Activated CD8-positive, alpha-beta T cell treated with anti-CD3 and anti-CD28 coated beads for 36 hours (primary cell): ENCODE results near the gene CS. TPM values are rescaled to one million over a fixed set of nuclear protein-coding genes. Genes with fewer than 3 reads are reported as not detected.
"Not testable (repeated sequence)": the region's sequence is repeated elsewhere in the genome, so short reads cannot be mapped to it uniquely, and the experiment has no call there.

Experiments
- ATAC-seq: fragments of 200-7000 bp; cut with Tn5 transposase; one replicate; pipeline ENCODE4 v1.10.0; 2021; ENCODE audit warnings: mild to moderate bottlenecking, moderate library complexity
- CTCF ChIA-PET: fragments of 350-600 bp; sonication (Branson Sonifier 250); formaldehyde crosslinking; loops from one replicate; lab custom pipeline; 2021; ENCODE audit warnings: antibody characterized with exemption; lab: Charles Lee
- POLR2A ChIA-PET: fragments of 350-600 bp; sonication (Branson Sonifier 250); formaldehyde crosslinking; loops from one replicate; lab custom pipeline; 2021; ENCODE audit warnings: antibody characterized with exemption; lab: Charles Lee
- DNase-seq: peaks from one replicate; pipeline ENCODE4 v3.0.0-alpha.2; 2020
- H3K27ac Mint-ChIP-seq: one replicate; pipeline ENCODE4 v1.8.0; 2021; ENCODE audit warnings: mild to moderate bottlenecking, mixed read lengths
- H3K27me3 Mint-ChIP-seq: one replicate; pipeline ENCODE4 v1.8.0; 2021; ENCODE audit warnings: mixed read lengths
- H3K36me3 Mint-ChIP-seq: one replicate; pipeline ENCODE4 v1.8.0; 2021; ENCODE audit warnings: low read depth, mixed read lengths
- H3K4me1 Mint-ChIP-seq: one replicate; pipeline ENCODE4 v1.8.0; 2021; ENCODE audit warnings: low read depth, mixed read lengths
- H3K4me3 Mint-ChIP-seq: one replicate; pipeline ENCODE4 v1.8.0; 2021; ENCODE audit warnings: mild to moderate bottlenecking, moderate library complexity, mixed read lengths
- H3K9me3 Mint-ChIP-seq: one replicate; pipeline ENCODE4 v1.8.0; 2021; ENCODE audit warnings: mixed read lengths
- CTCF ChIP-seq: fragments of 200-600 bp; IDR thresholded peaks from one replicate; pipeline ENCODE4 v1.8.0; 2022; ENCODE audit warnings: antibody characterized with exemption, mild to moderate bottlenecking
- intact Hi-C: fragments of 100-400 bp; cut with micrococcal nuclease; formaldehyde crosslinking; loops from one replicate; pipeline ENCODE4 v1.10.0; 2022
- total RNA-seq, 2 experiments: library from RNA; stranded (reverse); gene quantifications; one replicate each; pipeline ENCODE4 v1.2.3, GENCODE V29; 2021

CS gene
- total RNA-seq, 2 experiments from 2014 or later, result 292 to 297 TPM

- no peaks in the 10 kb centered on the region for H3K9me3 Mint-ChIP-seq
- peaks cover 38% of the 10 kb centered on the region for H3K36me3 Mint-ChIP-seq
- H3K27ac Mint-ChIP-seq, result no peak overlapping the region
- H3K4me1 Mint-ChIP-seq, result peaks cover 26% of the 10 kb centered on the region
- no peak for TF ChIP-seq CTCF
- POLR2A ChIA-PET, result interaction anchor here (0.6 to 2.4 kb wide), 4 partner anchors 9 to 128 kb away, joined by 3 to 11 read pairs (median 4); partner anchors contain the start of gene COQ10A
- DNase-seq (no peak), ATAC-seq (no peak)
- no peak overlapping the region for H3K4me3 Mint-ChIP-seq
- CTCF ChIA-PET, result interaction anchor here (1.7 kb wide), 1 partner anchor 18 kb away, joined by 5 read pairs; no protein-coding TSS in a partner anchor
- intact Hi-C loops, result no loop called here
- no peaks in the 10 kb centered on the region for H3K27me3 Mint-ChIP-seq
These were observed 11.3 kb downstream of the CS start for GRCh38 chr12:56288705-56289387.

DNA sequence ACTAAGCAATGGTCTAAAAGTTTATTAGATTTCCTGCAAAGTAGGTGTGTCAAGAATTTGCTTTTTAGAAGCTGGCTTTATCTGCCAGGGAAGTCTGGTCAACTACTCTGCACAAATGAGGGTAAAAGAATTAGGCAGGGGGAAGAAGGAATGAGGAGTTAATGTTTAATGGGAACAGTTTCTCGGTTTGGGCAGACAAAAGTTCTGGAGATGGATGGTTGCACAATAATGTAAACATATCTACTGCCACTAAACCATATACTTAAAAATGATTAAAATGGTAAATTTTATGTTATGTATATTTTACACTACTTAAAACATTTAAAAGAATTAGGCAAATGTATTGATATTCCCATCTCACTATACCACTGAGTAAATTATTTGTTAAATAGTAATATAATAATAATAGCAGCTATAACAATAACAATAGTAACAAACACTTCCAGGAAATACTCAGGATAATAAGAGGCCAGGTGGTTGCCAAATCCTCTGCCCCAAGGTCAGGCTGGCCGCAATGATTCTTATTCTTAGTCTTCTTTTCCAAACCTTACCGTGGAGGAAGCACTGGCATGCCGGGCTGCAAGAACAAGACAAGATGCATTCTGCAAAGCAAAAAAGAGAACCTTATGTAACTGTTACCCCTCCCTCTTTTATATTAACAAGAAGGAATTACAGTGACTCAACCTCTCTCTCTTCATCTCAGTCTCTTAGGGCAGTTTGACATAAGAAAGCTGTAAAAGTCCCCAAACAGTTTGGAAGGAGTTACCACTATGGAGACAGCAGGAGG is 13.9 kb downstream of the CS start:
- ATAC-seq (no peak), DNase-seq (no peak)
- H3K9me3 Mint-ChIP-seq, result no peaks in the 10 kb centered on the region
- no peak overlapping the region for H3K4me3 Mint-ChIP-seq
- H3K27ac Mint-ChIP-seq, result peak overlapping the region; percentile 58
- no peak for TF ChIP-seq CTCF
- H3K27me3 Mint-ChIP-seq, result no peaks in the 10 kb centered on the region
- H3K36me3 Mint-ChIP-seq, result peaks cover 47% of the 10 kb centered on the region
- CTCF ChIA-PET, result interaction anchor here (0.9 to 1.8 kb wide), 6 partner anchors 12 to 97 kb away, joined by 3 to 6 read pairs (median 4); partner anchors contain the start of genes ANKRD52 and SMARCC2
- peaks cover 10% of the 10 kb centered on the region for H3K4me1 Mint-ChIP-seq
- POLR2A ChIA-PET, result interaction anchor here (0.6 to 2.0 kb wide), 4 partner anchors 11 to 20 kb away, joined by 3 to 9 read pairs (median 5); partner anchors contain the start of genes COQ10A and CS
- intact Hi-C loops, result no loop called here

DNA sequence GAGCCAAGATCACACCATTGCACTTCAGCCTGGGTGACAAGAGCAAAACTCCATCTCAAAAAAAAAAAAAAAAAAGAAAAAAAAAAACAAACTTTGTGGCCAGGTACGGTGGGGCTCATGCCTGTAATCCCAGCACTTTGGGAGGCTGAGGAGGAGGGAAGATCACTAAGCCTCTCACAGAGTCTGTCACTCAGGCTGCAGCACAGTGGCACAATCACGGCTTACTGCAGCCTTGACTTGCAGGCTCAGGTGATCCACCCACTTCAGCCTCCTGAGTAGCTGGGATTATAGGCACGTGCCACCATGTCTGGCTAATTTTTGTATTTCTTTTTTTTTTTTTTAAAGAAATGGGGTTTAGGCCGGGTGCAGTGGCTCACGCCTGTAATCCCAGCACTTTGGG is 15.9 kb downstream of the CS start:
- H3K27me3 Mint-ChIP-seq, H3K9me3 Mint-ChIP-seq, H3K4me3 Mint-ChIP-seq, CTCF ChIA-PET, H3K4me1 Mint-ChIP-seq, intact Hi-C loops, ATAC-seq, DNase-seq, H3K27ac Mint-ChIP-seq: not testable (repeated sequence)
- peaks cover 39% of the 10 kb centered on the region for H3K36me3 Mint-ChIP-seq
- POLR2A ChIA-PET, result interaction anchor here (2.0 kb wide), 1 partner anchor 13 kb away, joined by 6 read pairs; no protein-coding TSS in a partner anchor

DNA sequence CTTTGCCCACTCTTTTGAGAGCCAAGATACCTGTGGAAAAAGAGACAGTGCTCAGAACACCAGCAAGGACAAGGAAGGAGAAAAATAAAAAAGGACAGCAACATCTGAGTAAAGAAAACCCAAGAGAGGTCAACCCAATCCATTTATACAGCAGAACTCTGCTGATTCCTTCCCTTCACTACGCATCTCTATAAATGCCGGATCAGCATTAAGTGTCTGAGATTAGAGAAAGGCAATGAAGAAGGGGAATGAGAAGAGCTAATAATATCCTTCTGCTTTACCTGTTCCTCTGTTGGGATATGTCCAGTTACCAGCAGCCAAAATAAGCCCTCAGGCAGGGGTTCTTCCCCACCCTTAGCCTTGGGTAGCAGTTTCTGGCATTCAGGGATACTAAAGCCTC is 17.6 kb downstream of the CS start:
- DNase-seq (no peak), ATAC-seq (no peak)
- TF ChIP-seq CTCF, result no peak
- Mint-ChIP-seq H3K27me3 (no peaks in the 10 kb centered on the region), H3K4me3 (no peak overlapping the region), H3K36me3 (peaks cover 44% of the 10 kb centered on the region), H3K4me1 (peaks cover 6% of the 10 kb centered on the region), H3K9me3 (no peaks in the 10 kb centered on the region), H3K27ac (no peak overlapping the region)
- CTCF ChIA-PET, result interaction anchor here (1.1 to 1.8 kb wide), 2 partner anchors 182 to 232 kb away, joined by 3 to 4 read pairs; no protein-coding TSS in a partner anchor
- POLR2A ChIA-PET, result interaction anchor here (2.0 kb wide), 1 partner anchor 12 kb away, joined by 6 read pairs; no protein-coding TSS in a partner anchor
- intact Hi-C loops, result no loop called here

- intact Hi-C loops, result no loop called here
- H3K27me3 Mint-ChIP-seq, result no peaks in the 10 kb centered on the region
- H3K4me1 Mint-ChIP-seq, result peaks cover 6% of the 10 kb centered on the region
- POLR2A ChIA-PET, result interaction anchor here (2.0 kb wide), 1 partner anchor 11 kb away, joined by 6 read pairs; no protein-coding TSS in a partner anchor
- peaks cover 44% of the 10 kb centered on the region for H3K36me3 Mint-ChIP-seq
- ATAC-seq, result no peak
- CTCF ChIA-PET, result interaction anchor here (1.0 kb wide), 1 partner anchor 24 kb away, joined by 3 read pairs; the partner anchor contains the start of gene ANKRD52
- DNase-seq, result no peak
- no peak overlapping the region for H3K27ac Mint-ChIP-seq
- no peaks in the 10 kb centered on the region for H3K9me3 Mint-ChIP-seq
- TF ChIP-seq CTCF, result no peak
- H3K4me3 Mint-ChIP-seq, result no peak overlapping the region
These were observed 18.1 kb downstream of the CS start for GRCh38 chr12:56282030-56282429.
